IPS-18c (cell line): ENCODE measurements around the gene NKX2-3.
A peak's percentile ranks its signal among the peaks of the same experiment; 100 is the strongest.

Experiments used
- H3K4me3 ChIP-seq: 2 replicates; pipeline ENCODE4 v1.7.0; 2013; ENCODE audit warnings: low read depth, mild to moderate bottlenecking, low read length, moderate library complexity; ENCODE audit not compliant: insufficient read depth
- H3K9me3 ChIP-seq: one replicate; pipeline ENCODE4 v1.6.1; 2013; ENCODE audit warnings: mild to moderate bottlenecking, low read length, moderate library complexity; ENCODE audit not compliant: control insufficient read depth, insufficient read depth

The NKX2-3 gene

DNA sequence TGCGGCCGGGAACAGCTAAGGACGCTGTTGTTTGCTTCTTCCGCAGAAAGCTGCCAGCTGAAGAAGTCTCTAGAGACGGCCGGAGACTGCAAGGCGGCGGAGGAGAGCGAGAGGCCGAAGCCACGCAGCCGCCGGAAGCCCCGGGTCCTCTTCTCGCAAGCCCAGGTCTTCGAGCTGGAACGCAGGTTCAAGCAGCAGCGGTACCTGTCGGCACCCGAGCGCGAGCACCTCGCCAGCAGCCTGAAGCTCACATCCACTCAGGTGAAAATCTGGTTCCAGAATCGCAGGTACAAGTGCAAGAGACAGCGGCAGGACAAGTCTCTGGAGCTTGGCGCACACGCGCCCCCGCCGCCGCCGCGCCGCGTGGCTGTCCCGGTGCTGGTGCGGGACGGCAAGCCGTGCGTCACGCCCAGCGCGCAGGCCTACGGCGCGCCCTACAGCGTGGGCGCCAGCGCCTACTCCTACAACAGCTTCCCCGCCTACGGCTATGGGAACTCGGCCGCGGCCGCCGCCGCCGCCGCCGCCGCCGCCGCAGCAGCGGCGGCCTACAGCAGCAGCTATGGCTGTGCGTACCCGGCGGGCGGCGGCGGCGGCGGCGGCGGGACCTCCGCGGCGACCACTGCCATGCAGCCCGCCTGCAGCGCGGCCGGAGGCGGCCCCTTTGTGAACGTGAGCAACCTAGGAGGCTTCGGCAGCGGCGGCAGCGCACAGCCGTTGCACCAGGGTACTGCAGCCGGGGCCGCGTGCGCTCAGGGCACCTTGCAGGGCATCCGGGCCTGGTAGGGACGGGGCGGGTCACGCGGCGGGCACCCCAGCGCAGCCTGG, 2.4 kb downstream of the NKX2-3 start:
- peaks cover 4% of the 10 kb centered on the region for H3K9me3 ChIP-seq
- peak overlapping the region; percentile 32; the same call in 1 of the 2 replicates for H3K4me3 ChIP-seq

DNA sequence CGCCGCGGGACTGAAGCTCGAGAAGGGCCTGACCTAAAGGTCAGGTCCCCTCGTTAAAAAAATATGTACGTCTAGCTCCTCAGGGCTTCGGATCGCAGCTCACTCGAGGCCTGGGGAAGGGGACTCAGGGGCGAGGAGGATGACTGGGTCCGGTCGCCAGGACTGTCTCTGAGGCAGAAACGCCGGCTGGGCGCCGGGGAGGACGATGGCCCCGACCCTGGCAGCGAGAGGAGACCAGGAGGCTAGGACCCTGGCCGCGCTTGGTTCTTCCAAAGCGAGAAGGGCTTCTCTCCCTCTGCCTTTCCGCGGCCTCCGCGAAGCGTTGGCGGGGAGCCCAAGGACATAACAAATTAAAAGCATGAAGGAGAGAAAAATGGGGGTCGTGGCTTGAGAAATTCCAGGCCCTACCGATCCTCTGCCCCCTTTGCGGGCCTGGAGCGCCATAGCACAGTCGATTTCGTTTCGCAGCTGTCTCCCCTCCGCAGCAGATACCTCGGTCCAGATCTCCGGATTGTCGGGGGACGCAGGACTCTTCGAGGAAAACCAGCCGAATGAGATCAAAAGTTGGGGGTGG, 3.1 kb downstream of the NKX2-3 start:
- H3K4me3 ChIP-seq: no peak overlapping the region
- peaks cover 4% of the 10 kb centered on the region for H3K9me3 ChIP-seq

DNA sequence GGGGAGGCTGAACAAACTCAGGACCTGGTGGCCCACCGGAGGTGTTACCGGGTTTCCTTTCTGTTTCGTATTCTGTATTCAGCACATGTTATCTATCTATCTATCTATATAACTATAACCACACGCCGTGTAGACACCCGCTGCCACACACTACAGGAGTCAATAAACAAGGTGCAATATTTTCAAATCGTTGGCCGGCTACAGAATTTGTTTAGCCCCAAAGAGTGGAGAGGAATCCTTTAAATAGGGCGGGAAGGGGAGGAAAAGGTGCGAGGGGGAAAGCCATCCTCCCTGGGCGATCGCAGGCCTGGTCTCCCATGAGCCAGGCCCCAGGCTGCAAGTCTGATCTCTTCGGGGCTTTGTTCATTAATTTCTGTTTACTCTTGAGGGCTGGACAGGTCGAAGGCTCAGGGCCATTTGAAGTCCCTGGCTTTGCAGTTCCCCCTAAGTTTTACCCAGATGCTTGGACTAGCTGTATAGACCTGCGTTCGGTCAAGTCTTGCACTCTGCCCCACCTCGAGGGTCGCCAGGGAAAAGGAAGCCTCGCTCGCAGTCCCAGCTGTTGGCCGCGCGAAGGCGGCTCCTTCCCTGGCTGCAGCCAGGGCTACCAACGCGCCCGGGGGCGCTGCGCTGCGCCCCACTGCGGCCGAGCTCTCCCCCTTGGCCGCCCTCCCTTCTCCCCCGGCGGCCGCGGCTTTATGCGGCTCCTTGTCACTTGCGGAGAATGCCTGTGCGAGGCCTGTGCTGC, 3.8 kb downstream of the NKX2-3 start:
- peak overlapping the region; percentile 26 for H3K4me3 ChIP-seq
- peaks cover 4% of the 10 kb centered on the region for H3K9me3 ChIP-seq

DNA sequence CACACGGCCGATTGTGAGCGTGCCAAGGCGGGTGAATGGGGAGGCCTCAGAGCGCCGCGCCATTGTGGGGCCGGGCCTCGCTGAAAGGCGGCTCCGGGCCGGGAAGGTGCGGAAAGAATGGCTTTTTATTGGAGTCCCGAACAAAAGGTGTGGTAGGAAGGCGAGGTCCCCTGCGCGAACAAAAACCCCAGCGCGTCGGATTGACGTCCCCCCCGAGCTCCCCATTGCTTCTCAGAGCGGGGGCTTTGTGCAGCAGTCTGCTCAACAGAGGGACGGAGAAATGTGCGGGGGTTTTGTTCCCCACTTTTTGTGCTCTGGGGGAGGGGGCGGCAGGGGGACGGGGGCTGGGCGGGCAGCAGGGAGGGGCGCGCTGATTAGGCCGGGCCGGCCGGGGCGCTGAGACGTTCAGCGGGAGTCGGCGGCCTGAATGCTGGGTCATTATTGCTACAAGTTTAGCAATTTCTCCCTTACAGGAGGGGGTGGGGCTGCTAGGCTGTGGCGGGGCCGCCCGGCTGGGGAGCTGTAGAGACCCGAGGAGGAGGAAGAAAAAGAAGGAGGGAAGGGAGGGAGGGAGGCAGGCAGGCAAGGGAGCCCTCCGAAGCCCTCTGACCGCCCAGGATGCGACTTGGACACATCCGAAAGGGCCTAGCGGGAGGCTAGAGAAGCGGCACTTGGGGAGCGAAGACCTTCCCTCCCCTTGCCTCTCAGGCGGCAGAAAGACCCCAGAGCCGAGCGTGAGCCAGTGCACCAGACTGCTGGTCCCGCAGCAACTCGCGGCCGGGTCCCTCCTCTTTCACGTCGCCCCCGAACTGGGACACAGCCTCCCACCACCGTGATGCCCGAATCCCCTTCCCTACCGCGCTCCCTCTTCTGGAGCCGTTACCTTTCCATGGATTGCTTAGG, 4.6 kb downstream of the NKX2-3 start:
- H3K4me3 ChIP-seq: peak overlapping the region; percentile 26
- H3K9me3 ChIP-seq: peaks cover 4% of the 10 kb centered on the region

DNA sequence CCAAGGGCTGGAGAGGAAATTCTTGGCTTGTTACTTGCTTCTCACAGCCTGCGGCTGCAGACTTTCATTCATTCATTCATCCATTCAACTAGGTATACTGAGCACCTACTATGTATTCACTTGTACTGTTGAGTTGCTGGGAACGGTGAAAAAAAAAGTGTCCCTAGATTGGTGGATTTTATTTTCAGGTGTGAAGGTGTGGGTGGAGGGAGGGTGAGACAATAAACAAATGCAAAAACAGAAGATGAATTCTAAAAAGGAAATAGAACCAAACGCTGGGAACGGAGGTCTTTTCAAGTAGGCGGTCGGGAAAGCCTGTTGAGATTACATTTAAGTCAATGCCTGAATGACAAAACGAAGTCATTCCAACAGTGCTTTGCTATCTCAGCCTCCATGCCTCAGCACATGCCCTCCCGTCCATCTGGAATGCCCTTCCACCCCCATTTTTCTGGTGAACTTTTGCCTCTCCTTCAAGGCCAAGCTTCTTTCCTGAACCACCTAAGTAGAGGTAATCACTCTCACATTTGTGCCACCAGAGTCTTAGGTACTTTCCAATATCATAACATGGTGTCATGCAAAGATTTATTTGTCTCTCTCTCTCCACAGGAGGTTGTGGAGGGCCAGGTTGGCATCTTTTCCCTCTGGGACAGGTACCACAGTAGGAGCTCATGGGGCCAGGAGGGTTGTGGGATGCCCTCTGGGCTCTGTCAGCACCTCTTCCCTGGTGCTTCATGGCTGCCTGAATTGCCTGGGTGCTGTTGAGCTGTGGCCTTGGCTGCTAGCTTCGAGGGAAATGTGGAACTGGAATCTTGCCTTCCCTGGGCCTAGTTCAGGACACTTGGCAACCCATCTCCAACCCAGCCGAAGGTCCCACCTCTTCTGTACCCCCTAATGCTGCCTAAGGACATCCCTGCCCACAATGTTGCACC, 5.5 kb downstream of the NKX2-3 start:
- Histone ChIP-seq H3K4me3 (no peak overlapping the region), H3K9me3 (peaks cover 4% of the 10 kb centered on the region)

DNA sequence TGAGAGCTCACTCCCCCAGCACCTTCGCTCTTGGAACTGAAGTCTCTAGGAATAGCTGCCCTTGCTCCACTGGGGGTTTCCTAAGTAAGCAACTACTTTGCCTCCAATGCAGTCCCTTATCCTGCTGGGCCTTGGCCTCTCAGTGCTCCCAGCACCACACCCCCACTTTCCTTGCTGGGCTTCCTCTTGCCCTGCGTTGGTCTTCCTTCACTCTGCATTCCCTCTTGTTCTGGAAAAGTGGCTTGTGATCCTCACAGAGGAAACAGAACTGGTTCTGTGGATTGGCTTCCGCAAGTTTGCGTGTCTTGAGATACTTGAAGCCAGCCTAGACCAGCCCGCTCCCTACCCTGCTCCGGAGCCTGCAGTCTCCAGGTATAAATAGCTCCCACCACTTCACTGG, 6.4 kb downstream of the NKX2-3 start:
- Histone ChIP-seq H3K4me3 (no peak overlapping the region), H3K9me3 (peaks cover 4% of the 10 kb centered on the region)

DNA sequence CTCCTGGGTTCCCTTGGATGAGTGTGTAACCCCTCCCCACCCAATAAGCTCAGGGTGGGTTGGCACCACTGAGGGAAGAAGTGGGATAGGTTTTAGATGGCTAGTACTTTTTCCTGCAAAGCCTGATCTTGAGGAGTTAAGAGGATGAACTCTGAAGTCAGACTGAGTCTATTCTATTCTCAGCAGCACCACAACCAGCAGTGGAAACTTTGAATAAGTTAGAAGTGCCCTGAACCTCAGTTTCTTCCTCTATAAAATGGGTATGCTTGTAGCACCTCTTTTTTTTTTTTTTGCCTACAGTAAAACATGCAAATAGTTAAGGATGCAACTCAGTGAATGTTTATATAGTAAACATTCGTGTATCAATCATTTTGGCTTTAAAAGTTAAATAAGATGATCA, 7.1 kb downstream of the NKX2-3 start:
- Histone ChIP-seq H3K4me3 (no peak overlapping the region), H3K9me3 (peaks cover 4% of the 10 kb centered on the region)

DNA sequence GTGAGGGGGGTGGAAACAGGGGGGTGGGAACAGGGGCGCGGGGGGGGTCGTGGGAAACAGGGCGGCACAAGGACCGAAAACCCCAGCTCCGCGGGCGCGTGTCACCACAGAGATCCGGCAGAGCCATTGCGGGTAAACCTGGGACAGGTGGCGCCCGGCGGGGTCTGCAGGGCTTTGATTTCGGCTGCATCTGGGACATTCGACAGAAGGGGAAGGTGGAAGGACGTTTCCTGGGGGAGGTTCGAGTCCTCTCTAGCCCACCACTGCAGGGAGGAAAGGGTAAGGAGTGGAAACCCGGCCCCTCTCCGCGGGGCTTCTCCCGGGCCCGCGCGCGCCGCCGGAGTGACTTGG, 7.5 kb downstream of the NKX2-3 start:
- H3K9me3 ChIP-seq: peaks cover 4% of the 10 kb centered on the region
- H3K4me3 ChIP-seq: peak overlapping the region; percentile 28; the same call in 1 of the 2 replicates

DNA sequence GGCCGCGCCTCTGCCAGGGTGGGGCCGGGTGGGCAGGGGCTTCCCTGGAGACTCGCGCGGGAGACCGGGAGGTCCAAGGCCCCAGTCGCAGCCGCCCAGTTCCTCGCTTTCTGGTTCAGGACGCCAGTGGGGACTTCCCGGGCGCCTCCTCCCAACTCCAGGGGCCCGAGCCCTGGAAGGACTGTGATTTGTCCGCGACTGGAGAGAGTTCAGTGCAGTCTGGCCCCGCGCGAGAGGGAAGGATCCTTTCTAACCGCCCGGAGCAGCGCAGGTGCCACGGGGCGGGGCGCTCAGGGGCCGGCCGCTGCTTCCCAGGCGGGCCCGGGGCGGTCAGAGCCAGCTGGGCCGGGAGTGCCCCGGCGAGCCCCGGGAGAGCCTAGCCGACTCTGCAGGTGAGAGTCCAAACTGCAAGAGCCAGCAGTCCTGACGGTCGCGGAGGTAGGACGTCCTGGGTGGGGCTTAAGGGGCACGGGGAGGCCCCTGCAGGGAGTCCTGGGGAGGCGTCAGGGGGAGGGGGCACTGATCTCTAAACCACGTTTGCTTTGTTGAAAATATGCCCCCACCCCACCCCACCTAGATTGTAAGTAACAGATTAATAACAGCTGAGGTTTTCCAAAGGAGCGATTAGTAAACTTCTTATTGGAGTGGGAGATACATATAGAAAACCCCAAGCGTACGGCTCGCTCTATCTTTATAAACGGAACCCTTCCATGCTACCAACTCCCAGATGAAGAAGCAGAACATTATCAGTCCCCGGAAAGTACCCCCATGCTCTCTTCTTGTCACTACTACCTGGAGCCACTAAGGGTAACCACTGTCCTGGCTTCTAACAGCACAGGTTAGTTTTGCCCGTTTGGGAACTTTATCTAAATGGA, 8.2 kb downstream of the NKX2-3 start:
- H3K4me3 ChIP-seq: peak overlapping the region; percentile 28
- peaks cover 2% of the 10 kb centered on the region for H3K9me3 ChIP-seq

DNA sequence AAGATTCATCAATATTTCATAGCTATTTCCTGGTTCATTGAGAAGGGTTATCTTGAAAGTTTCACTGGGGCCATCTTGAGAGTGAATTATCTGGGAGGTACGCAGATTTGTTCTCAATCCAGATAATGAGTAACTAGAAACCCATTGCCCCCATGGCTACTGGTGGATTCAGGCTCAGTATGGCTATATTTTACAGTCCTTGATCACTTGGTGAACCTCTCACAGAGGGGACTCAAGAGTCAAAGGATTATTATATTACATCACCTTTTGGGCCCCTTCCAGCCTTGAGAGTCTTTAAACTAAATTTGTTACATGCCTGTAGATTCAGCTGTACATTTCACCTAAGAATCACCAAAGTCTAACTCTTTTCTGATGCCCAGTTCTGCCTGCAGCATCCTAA, 11.6 kb downstream of the NKX2-3 start:
- Histone ChIP-seq H3K9me3 (peaks cover 2% of the 10 kb centered on the region), H3K4me3 (no peak overlapping the region)

DNA sequence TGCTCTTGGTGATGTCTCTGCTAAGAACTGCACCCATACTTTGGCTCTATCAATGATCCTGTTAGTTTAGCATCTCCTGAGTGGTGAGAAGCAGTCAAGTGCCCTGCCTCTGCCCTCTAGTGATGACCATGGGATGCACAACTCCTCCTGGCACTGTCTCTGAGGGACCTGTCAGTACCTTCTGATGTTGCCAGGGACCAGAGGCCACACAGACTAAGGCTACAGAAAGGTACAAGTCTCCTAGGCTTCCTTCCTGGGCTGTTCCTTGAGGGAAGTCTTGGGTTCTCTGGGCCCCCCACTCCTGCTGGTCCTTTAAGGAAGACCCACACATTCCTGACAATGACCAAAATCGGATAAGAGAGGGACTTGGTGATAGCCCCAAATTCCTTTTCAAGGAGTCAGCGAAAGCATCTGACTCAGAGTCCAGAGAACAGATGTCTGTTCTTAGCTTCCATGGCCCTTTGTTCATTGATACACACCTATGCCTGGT, 15.3 kb downstream of the NKX2-3 start:
- H3K9me3 ChIP-seq: no peaks in the 10 kb centered on the region
- H3K4me3 ChIP-seq: no peak overlapping the region

DNA sequence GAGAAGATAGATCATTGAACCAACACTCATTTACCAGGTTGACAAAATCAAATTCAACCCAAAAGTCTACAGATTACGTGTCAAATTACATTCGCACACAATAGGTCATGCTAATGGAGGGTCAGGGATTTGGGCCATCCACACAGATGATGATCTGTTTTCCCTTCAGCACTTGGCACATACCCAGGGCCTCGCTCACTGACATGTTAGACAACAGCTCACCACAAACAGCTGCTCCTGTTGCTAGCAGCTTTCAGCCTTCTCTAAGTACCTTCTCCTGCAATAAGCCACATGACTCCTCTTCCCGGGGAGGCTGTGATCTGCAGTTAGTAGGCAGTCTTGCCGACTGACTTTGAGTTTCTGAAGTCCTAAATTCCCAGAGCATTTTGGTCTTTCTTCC, 18.4 kb downstream of the NKX2-3 start:
- H3K4me3 ChIP-seq: no peak overlapping the region
- no peaks in the 10 kb centered on the region for H3K9me3 ChIP-seq

DNA sequence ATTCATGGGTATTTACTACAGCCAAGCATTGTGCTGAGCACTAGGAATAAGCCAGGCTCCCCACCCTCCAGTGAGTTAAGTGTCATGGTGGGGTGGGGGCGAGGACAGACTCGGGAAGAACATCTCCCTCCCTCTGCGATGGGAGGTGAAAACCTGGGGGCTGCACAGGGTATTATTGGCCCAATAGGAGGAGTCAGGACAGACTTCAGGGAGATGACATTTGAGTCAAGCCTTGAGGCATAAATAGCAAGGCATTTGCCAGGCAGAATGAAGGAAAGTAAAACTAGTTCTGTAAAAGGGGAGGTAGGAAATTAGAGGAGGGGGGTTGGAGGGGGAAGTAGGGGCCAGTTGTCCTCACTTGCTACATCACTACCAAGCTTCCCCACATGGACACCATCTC, 18.9 kb downstream of the NKX2-3 start:
- Histone ChIP-seq H3K9me3 (no peaks in the 10 kb centered on the region), H3K4me3 (no peak overlapping the region)

DNA sequence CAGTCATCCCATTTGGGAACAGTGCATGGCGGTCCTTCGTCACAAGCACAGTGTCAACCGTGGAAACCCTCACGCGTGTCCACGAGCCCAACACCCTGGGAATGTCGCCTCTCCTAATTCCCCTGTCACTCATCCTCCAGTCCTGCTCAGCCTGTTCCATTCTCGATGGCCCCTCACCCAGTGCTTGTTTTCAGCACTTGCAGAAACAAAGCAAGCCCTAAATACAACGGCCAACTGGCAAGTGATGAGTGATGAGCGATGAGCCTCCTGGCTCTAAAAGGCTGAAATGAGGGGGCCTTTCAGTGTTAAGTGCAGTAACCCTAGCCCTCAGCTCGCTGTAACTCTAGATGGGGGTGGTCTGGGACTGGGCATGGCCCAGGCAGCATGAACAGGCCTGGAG, 22.6 kb downstream of the NKX2-3 start:
- H3K9me3 ChIP-seq: no peaks in the 10 kb centered on the region

DNA sequence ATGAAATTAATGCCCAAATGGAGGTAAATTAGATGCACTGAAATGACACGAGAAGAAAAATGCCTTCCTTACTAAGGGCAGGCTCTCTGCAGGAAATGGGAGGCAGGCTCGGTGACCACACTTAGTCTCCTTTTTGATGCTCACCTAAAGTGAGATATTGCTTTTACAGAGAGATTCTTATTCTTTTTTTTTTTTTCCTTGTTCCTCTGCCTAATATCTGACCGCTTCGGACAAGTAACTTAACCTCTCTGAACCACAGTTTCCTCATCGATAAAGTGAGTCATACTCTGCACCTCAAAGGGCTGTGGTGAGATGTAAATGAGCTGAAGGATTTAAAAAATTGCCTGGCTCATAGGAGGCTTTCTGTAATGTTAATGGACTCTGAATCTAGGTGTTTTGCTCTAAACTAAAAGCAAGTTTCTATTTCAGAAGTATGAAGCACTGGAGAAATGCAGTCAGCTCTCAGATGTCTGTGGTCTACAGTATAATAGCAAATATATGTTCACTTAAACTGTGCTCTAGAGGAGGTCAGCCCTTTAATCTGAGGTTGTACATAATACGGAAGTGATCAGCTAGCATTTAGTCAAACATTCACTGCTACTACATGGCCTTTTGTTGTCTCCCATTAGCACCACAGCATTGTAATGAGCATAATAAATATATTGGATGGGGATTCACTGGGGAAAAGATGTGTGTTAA, 23.2 kb downstream of the NKX2-3 start:
- Histone ChIP-seq H3K4me3 (no peak overlapping the region), H3K9me3 (no peaks in the 10 kb centered on the region)

More for the DNA sequence above, 22.6 kb downstream of the NKX2-3 start:
- no peak overlapping the region for H3K4me3 ChIP-seq
